B cell (primary cell): ENCODE data around the gene RIPPLY2.
"Not testable (repeated sequence)": the region's sequence is repeated elsewhere in the genome, so short reads cannot be mapped to it uniquely, and the experiment has no call there.

ENCODE experiments used
- EZH2 ChIP-seq: IDR thresholded peaks from 2 replicates; pipeline ENCODE4 v1.6.1; 2012; ENCODE audit warnings: borderline replicate concordance, low read depth, mild to moderate bottlenecking, moderate library complexity, low read length; ENCODE audit not compliant: insufficient read depth, poor library complexity, severe bottlenecking
- TF ChIP-seq, protein P1 (sequence below): fragments of 200-600 bp; IDR thresholded peaks from one replicate; pipeline ENCODE4 v1.8.0; 2022; ENCODE audit warnings: antibody characterized with exemption, mild to moderate bottlenecking

GRCh38 chr6:83803492-83803891, 49.7 kb upstream of the RIPPLY2 start:
- TF ChIP-seq, protein P1, sequence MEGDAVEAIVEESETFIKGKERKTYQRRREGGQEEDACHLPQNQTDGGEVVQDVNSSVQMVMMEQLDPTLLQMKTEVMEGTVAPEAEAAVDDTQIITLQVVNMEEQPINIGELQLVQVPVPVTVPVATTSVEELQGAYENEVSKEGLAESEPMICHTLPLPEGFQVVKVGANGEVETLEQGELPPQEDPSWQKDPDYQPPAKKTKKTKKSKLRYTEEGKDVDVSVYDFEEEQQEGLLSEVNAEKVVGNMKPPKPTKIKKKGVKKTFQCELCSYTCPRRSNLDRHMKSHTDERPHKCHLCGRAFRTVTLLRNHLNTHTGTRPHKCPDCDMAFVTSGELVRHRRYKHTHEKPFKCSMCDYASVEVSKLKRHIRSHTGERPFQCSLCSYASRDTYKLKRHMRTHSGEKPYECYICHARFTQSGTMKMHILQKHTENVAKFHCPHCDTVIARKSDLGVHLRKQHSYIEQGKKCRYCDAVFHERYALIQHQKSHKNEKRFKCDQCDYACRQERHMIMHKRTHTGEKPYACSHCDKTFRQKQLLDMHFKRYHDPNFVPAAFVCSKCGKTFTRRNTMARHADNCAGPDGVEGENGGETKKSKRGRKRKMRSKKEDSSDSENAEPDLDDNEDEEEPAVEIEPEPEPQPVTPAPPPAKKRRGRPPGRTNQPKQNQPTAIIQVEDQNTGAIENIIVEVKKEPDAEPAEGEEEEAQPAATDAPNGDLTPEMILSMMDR = not testable (repeated sequence)
- not testable (repeated sequence) for TF ChIP-seq EZH2
